Duodenal mucosa (tissue), 2 donors: ENCODE measurements around the gene ATP7B.

Experiments
- H3K27ac ChIP-seq: one replicate; pipeline ENCODE4 v1.7.0; 2013; ENCODE audit warnings: low read depth, low read length
- H3K27me3 ChIP-seq, 2 donors: one replicate each; pipeline ENCODE4 v1.7.0; 2013; ENCODE audit warnings: low read length in 2 of 2, control low read depth in 1 of 2; ENCODE audit not compliant: insufficient read depth in 2 of 2, control insufficient read depth in 1 of 2
- H3K36me3 ChIP-seq, 2 donors: one replicate each; pipeline ENCODE4 v1.7.0; 2013; ENCODE audit warnings: low read length in 2 of 2, control low read depth in 1 of 2; ENCODE audit not compliant: insufficient read depth in 2 of 2, control insufficient read depth in 1 of 2
- H3K4me1 ChIP-seq, 2 donors: one replicate each; pipeline ENCODE4 v1.7.0; 2013; ENCODE audit warnings: low read length in 2 of 2, control low read depth in 1 of 2; ENCODE audit not compliant: insufficient read depth in 2 of 2, control insufficient read depth in 1 of 2
- H3K4me3 ChIP-seq, 2 donors: one replicate each; pipeline ENCODE4 v1.7.0; 2013; ENCODE audit warnings: low read length in 2 of 2, low read depth in 1 of 2
- H3K9ac ChIP-seq, 2 donors: one replicate each; pipeline ENCODE4 v1.7.0; 2013; ENCODE audit warnings: low read length in 2 of 2, low read depth in 1 of 2
- H3K9me3 ChIP-seq, 2 donors: one replicate each; pipeline ENCODE4 v1.7.0; 2013; ENCODE audit warnings: low read length in 2 of 2, control low read depth in 1 of 2; ENCODE audit not compliant: control insufficient read depth in 1 of 2

ATP7B gene

DNA sequence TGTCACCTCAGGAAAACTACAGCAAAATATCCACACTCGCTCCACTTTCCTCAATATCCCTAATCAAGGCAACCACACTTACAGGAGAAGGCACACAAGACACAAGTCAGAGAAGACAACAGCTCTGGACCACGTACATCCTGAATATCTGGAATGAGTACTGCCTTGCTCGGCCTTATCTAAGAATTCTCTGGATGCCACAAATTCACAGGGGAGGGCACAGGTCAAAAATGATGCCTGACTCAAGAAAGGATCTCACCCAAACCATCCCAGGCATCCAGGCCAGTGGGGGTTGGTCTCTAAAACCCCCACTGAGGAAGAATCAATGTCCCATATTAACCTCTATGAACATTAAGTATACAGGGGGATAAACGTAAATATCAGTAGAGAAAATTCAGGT is 29.9 kb downstream of the ATP7B start:
- H3K4me1 ChIP-seq, result peaks cover 0 to 10% of the 10 kb centered on the region in 2 donors
- no peaks in the 10 kb centered on the region for H3K9me3 ChIP-seq
- no peak overlapping the region for H3K27ac ChIP-seq
- H3K4me3 ChIP-seq, result no peak overlapping the region
- no peak overlapping the region for H3K9ac ChIP-seq
- no peaks in the 10 kb centered on the region for H3K36me3 ChIP-seq
- no peaks in the 10 kb centered on the region for H3K27me3 ChIP-seq

DNA sequence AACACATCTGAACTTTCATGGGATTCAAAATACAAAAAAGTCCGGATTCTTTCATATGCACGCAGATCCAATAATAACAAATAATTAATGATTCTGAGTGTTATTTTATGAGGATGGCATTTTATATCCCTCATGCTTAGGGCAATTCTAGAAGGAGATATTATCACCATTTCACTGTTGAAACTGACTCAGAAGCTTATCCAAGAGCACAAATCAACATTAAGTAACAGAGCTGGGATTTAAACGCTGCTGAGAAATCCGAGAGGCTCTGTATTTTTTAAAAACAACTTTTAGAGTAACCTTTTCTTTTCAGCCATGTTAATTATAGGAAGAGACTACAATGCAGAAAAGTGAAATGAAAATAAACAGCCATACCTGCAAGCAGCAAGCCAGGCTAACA is 30.3 kb downstream of the ATP7B start:
- no peak overlapping the region for H3K4me3 ChIP-seq
- H3K27ac ChIP-seq, result no peak overlapping the region

DNA sequence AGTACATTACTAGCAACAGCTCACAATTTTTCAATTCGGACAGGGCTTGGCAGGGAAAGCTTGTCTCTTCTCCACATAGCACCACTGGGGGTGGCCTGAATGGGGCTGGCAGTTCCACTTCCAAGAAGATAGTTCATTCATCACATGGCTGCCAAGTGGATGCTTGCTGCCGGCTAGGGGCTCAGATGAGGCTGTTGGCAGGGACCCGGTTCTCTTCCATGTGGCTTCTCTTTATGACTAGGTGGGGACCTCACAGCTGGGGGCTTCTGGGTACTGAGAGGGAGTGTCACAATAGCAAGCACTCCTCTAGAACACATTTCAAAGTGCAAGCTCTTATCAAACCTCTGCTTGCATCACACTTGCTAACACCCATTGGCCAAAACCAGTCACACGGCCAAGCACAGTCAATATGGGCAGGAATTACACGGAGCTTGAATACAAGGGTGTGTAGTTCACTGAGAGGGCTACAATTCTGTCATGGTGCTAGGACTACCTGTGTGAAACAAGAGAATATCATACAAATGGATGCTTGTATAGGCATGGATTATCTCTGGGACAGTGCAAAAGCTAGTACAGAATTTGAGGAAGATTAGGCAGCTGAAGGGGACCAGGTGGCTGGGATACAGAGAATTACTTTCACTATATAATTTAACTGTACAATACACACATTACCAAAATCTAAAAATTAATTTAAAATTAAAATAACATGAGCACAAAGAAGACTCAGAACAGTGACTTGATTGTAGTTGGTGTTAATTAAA is 32.3 kb downstream of the ATP7B start:
- no peaks in the 10 kb centered on the region for H3K36me3 ChIP-seq
- no peaks in the 10 kb centered on the region for H3K27me3 ChIP-seq
- H3K9ac ChIP-seq, result no peak overlapping the region
- no peaks in the 10 kb centered on the region for H3K9me3 ChIP-seq
- no peak overlapping the region for H3K27ac ChIP-seq
- H3K4me1 ChIP-seq, result peaks cover 0 to 10% of the 10 kb centered on the region in 2 donors
- no peak overlapping the region for H3K4me3 ChIP-seq

More for the DNA sequence above, 30.3 kb downstream of the ATP7B start:
- H3K9me3 ChIP-seq, result no peaks in the 10 kb centered on the region
- H3K9ac ChIP-seq, result no peak overlapping the region
- H3K27me3 ChIP-seq, result no peaks in the 10 kb centered on the region
- peaks cover 0 to 10% of the 10 kb centered on the region in 2 donors for H3K4me1 ChIP-seq
- H3K36me3 ChIP-seq, result no peaks in the 10 kb centered on the region

DNA sequence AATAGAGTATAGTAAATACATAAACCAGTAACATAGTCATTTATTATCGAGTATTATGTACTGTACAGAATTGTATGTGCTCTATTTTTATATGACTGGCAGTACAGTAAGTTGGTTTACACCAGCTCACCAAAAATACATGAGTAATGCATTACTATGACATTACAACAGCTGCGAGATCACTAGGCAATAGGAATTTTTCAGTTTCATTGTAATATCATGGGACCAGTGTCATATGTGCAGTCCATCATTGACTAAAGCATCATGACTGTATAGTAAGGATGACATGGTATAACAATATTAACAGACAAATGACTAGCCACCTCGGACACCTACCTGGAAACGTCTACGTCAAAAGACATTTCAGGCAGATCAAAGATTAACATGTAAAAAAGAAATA is 33.6 kb downstream of the ATP7B start:
- Histone ChIP-seq H3K4me1 (peaks cover 0 to 10% of the 10 kb centered on the region in 2 donors), H3K9ac (no peak overlapping the region), H3K36me3 (no peaks in the 10 kb centered on the region), H3K4me3 (no peak overlapping the region), H3K27ac (no peak overlapping the region), H3K9me3 (no peaks in the 10 kb centered on the region), H3K27me3 (no peaks in the 10 kb centered on the region)

DNA sequence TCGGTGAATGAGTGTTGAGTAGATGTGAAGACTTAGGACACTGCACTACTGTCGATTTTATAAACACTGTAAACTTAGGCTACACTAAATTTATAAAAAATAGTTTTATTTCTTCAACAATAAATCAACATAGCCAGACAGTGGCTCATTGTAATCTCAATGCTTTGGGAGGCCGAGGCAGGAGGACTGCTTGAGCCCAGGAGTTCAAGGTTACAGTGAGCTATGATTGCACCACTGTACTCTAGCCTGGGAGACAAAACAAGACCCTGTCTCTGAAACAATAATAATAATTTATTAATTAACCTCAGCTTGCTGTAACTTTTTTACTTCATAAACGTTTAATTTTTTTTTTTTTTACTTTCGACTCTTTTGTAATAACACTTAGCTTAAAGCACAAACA is 34.4 kb downstream of the ATP7B start:
- H3K36me3 ChIP-seq, result no peaks in the 10 kb centered on the region
- no peak overlapping the region for H3K27ac ChIP-seq
- no peak overlapping the region for H3K4me3 ChIP-seq
- H3K27me3 ChIP-seq, result no peaks in the 10 kb centered on the region
- peaks cover 4 to 13% of the 10 kb centered on the region in 2 donors for H3K4me1 ChIP-seq
- H3K9ac ChIP-seq, result no peak overlapping the region
- no peaks in the 10 kb centered on the region for H3K9me3 ChIP-seq

DNA sequence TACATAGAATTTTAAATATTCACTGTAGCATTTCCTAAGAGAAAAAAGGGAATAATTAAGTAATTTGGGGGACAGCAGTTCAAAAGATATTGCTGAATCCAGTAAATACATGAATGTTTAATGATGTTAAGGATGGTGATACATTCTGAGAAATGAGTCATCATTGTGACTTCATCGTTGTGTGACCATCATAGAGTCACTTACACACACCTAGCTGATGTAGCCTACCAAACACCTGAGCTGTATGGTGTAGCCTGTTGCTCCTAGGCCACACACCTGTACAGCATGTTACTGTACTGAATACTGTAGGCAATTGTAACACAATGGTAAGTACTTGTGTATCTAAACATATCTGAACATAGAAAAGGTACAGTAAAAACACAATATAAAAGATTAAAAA is 34.8 kb downstream of the ATP7B start:
- Histone ChIP-seq H3K36me3 (no peaks in the 10 kb centered on the region), H3K4me1 (peaks cover 9 to 17% of the 10 kb centered on the region in 2 donors), H3K9me3 (no peaks in the 10 kb centered on the region)

DNA sequence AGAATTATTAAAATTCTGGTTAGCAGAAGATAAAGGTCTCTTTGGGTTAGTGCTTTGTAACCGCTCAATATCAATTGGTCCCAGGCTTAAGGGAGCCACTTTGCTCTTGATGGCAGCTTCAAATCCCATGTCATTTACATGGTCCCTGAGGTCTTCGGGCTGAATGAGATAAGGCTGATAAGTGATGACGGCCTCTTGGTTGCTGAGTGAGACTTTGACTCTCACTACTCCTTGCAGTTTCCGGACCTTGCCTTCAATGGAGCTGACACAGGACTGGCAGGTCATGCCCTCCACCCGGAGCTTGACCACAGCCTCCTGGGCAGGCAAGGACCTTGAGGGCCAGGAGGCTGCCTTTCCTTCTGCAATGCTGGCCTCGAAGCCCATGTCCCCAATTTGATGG is 36.8 kb downstream of the ATP7B start:
- no peak overlapping the region for H3K9ac ChIP-seq
- H3K4me3 ChIP-seq, result no peak overlapping the region
- no peaks in the 10 kb centered on the region for H3K27me3 ChIP-seq
- H3K9me3 ChIP-seq, result no peaks in the 10 kb centered on the region
- H3K27ac ChIP-seq, result no peak overlapping the region
- H3K4me1 ChIP-seq, result peaks cover 19 to 27% of the 10 kb centered on the region in 2 donors
- H3K36me3 ChIP-seq, result no peaks in the 10 kb centered on the region

More for the DNA sequence above, 34.8 kb downstream of the ATP7B start:
- no peak overlapping the region for H3K9ac ChIP-seq
- H3K27me3 ChIP-seq, result no peaks in the 10 kb centered on the region
- no peak overlapping the region for H3K27ac ChIP-seq
- H3K4me3 ChIP-seq, result no peak overlapping the region

DNA sequence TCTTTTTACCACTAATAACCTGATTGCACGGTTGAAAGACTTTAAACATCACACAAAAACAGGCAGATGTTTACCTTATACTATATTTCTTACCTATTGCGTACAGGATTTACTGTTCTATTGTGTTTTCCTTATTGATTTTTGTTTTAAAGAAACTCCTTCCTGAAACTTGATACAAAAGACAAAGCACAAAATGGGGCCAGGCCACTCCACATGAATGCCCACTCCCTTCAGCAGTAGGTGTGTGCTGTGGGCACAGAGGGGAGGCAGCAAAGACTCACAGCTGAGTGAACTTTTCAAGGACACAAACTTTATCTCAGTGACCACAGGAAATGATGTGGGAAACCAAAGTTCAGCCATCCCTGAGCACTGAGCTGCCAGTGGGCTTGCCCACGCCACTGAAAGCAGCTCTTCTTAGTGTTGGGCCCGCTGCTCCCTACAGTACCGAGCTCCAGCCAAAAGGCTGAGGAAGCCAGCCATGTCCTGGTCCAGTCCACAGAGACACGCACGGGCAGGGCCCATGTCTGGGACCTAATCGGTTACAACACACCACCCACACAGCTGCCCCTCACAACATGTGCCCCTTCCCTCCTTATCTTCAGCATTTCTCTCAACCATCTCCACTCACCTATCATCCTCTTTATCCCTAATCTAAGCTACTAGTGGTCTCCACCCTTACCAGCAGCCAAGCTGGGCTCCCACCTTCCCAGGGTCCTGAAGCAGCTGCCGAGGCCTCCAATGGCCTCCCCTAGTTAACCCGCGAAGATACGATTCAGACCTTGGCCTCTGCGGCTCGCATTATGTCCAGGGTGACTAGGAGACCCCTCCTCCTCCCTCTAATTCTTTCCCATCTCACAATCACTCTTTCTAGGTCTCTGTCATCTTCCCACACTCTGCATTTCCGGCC is 39.5 kb downstream of the ATP7B start:
- H3K27me3 ChIP-seq, result no peaks in the 10 kb centered on the region

DNA sequence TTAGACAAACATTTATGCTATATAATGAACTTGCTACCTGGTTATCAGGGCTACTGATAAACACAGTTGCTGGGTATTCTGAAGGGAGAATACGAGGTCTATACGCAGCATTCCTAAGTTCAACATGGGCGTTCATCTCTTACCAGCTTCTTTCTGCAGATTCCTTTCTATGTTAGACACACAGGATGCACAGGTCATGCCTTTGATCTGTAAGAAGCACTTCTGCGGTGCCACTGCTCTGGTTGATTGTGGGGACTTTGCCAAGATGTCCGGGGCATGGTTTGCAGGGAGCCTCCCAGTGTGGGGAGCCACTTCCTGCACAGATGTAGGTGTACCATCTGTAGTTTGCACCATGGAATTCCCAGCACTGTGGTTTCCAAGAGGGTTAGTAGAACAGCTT is 40.9 kb downstream of the ATP7B start:
- H3K4me1 ChIP-seq, result peaks cover 19 to 28% of the 10 kb centered on the region in 2 donors
- H3K9ac ChIP-seq, result no peak overlapping the region
- no peak overlapping the region for H3K27ac ChIP-seq
- no peaks in the 10 kb centered on the region for H3K27me3 ChIP-seq
- no peaks in the 10 kb centered on the region for H3K9me3 ChIP-seq
- peaks cover 12% of the 10 kb centered on the region in 2 donors for H3K36me3 ChIP-seq
- H3K4me3 ChIP-seq, result peak overlapping the region; percentile 27 to 30

More for the DNA sequence above, 39.5 kb downstream of the ATP7B start:
- H3K27ac ChIP-seq, result no peak overlapping the region
- peaks cover 19 to 28% of the 10 kb centered on the region in 2 donors for H3K4me1 ChIP-seq
- H3K9me3 ChIP-seq, result no peaks in the 10 kb centered on the region
- H3K36me3 ChIP-seq, result peaks cover 3 to 8% of the 10 kb centered on the region in 2 donors
- H3K4me3 ChIP-seq, result no peak overlapping the region
- no peak overlapping the region for H3K9ac ChIP-seq
